ENCODE measurements around the gene MMP24.

DNA sequence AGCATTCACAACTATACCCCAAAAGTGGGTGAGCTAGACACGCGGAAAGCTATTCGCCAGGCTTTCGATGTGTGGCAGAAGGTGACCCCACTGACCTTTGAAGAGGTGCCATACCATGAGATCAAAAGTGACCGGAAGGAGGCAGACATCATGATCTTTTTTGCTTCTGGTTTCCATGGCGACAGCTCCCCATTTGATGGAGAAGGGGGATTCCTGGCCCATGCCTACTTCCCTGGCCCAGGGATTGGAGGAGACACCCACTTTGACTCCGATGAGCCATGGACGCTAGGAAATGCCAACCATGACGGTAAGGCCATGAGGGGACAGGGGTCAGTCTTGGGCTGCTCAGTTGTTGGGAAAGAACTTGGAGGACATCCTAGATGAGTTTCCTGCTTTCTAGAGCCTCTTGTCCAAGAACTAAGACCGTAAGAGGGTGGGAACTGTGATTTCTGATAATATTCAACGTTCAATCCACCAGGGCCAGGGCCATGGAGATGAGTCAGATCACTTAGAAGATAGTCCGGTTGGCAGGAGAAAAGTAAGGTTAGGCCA, 28.0 kb downstream of the MMP24 start:
- TF ChIP-seq, protein P1, sequence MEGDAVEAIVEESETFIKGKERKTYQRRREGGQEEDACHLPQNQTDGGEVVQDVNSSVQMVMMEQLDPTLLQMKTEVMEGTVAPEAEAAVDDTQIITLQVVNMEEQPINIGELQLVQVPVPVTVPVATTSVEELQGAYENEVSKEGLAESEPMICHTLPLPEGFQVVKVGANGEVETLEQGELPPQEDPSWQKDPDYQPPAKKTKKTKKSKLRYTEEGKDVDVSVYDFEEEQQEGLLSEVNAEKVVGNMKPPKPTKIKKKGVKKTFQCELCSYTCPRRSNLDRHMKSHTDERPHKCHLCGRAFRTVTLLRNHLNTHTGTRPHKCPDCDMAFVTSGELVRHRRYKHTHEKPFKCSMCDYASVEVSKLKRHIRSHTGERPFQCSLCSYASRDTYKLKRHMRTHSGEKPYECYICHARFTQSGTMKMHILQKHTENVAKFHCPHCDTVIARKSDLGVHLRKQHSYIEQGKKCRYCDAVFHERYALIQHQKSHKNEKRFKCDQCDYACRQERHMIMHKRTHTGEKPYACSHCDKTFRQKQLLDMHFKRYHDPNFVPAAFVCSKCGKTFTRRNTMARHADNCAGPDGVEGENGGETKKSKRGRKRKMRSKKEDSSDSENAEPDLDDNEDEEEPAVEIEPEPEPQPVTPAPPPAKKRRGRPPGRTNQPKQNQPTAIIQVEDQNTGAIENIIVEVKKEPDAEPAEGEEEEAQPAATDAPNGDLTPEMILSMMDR (IDR thresholded peaks at IDR 0.05): no peak
- no peak for TF ChIP-seq EZH2 (IDR thresholded peaks at IDR 0.05)
- TF ChIP-seq EZH2phosphoT487 (IDR thresholded peaks at IDR 0.05): no peak

Data from neural progenitor cell (in vitro differentiated cells).